GM10847 (cell line): Measurements from ENCODE around the gene PSMD1.
A peak's percentile ranks its signal among the peaks of the same experiment; 100 is the strongest.

Experiments
- POLR2A ChIP-seq: IDR thresholded peaks from 2 replicates; pipeline ENCODE4 v1.6.1; 2011; ENCODE audit not compliant: insufficient read length; ENCODE audit errors: extremely low read depth

The PSMD1 gene

DNA sequence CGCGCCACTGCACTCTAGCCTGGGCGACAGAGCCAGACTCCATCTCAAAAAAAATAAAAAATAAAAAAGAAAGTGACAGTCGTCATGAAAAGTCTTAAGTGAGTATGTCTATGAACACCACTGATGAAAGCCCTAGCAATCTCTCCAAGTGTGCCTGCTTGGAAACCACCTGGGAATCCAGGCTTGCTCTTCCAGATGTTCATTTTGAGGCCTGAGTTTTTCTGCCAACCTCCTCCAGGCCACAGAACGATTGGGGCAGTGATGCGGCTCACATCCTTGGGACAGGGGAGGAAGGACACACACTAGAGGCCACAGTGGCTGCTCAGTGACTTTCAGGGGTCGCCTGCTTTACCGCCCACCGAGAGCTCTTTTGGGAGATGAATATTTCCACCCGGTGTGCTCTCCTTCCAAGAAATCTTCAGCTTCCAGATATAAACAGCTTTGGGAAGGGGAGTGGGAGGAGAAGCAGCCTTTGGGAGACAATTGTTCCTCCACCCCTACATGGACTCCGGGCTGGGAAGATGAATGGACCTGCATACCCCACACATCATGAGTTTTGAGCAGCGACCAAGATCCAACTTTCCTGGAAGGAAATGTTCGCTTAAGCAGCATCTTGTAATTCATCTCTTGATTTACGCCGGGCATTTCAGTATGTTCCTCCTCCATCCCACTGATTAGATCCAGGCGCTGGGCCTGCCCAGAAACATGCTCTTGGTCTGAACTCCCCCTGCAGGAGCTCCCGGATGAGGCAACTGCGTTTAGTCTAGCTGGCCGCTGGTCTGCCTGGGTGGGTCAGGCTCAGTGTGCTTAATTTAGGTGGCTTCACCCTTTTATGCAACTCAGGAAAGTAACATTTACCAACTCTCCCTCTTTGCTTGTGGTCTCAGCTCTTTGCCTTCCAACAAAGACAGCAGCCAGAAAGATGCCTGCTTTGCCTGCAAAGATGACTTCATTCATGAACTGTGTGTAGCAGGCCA lies 135.5 kb downstream of the PSMD1 start:
- TF ChIP-seq POLR2A, result no peak

DNA sequence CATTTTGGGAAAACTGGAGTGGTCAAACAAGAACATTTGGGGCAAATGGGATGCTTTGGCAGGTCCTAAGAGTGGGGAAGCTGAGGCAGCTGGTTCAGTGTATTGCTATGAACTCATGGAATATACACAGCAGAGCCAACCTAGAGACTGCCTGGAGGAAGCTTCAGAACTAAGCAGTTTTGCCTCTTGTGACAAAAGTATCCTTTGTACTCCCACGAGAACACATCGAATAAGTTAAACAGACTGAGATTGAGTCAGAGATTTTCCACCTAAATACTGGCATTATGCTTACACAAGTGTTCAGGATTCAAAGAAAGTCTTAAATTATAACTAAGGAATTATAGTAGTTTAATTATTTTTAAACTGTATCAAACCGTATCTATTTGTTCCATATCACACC lies 136.5 kb downstream of the PSMD1 start:
- no peak for TF ChIP-seq POLR2A

DNA sequence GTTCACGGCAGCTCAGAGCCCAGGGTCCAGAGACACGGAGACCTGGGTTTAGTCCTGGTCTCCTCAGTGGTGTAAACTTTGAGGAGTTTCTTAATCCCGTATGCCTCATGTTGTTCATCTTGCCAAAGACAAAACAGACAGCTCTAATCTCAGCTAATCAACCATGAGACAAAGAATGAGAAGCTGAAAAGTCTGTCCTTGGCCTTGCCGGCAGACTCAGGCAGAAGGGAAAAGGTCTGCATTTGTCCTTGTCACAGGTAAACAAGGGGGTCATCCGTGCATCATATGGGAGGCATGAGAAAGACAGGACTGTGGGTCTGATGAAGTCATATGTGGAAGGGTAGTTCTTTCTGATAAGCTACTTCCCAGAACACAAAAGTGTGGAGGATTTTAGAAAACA lies 139.9 kb downstream of the PSMD1 start:
- TF ChIP-seq POLR2A, result no peak

- no peak for TF ChIP-seq POLR2A
Observed at GRCh38 chr2:231197706-231198290, 141.1 kb downstream of the PSMD1 start.

- TF ChIP-seq POLR2A, result peak; percentile 73
Observed at GRCh38 chr2:231198291-231199173, 141.9 kb downstream of the PSMD1 start, which contains the start of gene ARMC9. ARMC9 (plus strand) TSS chr2:231198631; CDS start chr2:231206239, 7,608 bp downstream.

GRCh38 chr2:231199219-231199618 lies 142.6 kb downstream of the PSMD1 start:
- TF ChIP-seq POLR2A, result no peak

GRCh38 chr2:231200805-231201474 lies 144.3 kb downstream of the PSMD1 start:
- no peak for TF ChIP-seq POLR2A

GRCh38 chr2:231201475-231201814 lies 144.8 kb downstream of the PSMD1 start:
- TF ChIP-seq POLR2A, result no peak

DNA sequence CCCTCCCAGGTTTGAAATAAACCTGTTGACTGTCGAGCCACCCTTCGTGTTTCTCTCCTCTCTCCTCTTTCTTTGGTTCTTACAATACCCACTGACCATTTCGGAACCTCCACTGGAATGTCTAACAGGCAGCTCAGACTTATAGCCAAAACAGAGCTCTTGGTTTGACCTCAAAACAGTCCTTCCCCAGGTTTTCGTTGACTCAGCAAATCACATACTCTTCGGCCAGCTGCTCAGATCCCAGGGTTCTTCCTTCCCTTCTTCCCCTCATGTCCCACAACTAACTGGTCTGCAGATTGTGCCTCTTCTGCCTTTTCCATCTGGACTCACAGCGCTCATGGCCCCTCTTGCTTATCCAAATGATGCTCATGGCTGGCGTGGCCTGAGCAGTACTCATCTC lies 146.4 kb downstream of the PSMD1 start:
- TF ChIP-seq POLR2A, result no peak

- no peak for TF ChIP-seq POLR2A
Observed at GRCh38 chr2:231204146-231204545, 147.5 kb downstream of the PSMD1 start.

GRCh38 chr2:231204581-231204980 lies 147.9 kb downstream of the PSMD1 start:
- no peak for TF ChIP-seq POLR2A

- no peak for TF ChIP-seq POLR2A
Observed at GRCh38 chr2:231207734-231208133, 151.1 kb downstream of the PSMD1 start.

DNA sequence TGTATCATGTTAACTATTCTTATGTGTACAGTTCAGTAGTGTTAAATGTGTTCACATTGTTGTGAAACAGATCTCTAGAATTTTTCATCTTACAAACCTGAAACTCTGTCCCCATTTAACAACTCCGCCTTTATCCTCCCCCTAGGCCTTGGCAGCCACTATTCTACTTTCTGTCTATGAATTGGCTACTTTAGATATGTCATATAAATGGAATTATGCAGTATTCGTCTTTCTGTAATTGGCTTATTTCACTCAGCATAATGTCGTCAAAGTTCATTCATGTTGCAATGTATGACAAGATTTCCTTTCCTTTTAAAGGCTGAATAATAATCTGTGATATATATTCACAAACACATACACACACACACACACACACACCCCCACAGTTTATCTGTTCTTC lies 154.1 kb downstream of the PSMD1 start:
- TF ChIP-seq POLR2A, result no peak

DNA sequence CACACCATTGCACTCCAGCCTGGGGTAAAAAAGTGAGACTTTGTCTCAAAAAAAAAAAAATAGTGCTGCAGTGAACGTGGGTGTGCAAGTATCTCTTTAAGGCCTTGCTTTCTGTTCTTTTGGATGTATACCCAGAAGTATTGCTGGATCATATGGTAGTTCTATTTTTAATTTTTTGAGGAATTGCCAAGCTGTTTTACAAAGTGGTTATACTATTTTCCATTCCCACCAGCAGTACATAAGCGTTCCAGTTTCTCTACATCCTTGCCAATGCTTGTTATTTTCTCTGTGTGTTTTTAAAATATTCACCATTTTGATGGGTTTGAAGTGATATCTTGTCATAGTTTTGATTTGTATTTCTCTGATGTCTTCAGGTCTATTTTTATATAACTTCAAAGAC lies 154.8 kb downstream of the PSMD1 start:
- no peak for TF ChIP-seq POLR2A

DNA sequence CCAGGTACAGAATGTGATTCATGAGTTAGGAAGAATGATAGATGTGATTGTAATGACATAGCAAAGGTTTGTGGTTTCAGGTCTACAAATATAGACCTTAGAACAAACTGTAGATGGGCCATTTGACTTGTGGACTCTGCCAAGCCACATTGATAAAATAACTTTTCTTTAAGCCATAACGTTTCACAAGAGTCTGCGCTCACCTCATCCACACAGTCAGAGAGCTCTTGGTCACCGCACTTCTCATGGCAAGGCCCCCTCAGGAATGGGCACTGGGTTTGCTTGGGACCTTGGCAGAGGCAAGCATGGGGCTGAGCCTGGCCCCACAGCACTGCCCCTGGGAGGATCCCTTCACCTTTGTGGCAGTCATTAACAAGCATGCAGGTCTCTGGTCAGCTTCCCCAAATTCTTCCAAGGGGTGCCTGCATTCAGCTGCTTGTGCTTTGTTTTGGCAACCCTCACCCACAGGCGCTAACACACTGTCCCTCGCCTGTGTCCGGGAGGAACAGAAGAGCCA lies 155.7 kb downstream of the PSMD1 start:
- TF ChIP-seq POLR2A, result no peak
